Renal cortical epithelial cell (primary cell): ENCODE data around the gene CCDC117. TPM values are rescaled to one million over a fixed set of nuclear protein-coding genes. Genes with fewer than 3 reads are reported as not detected.

Source experiments
- DNase-seq: peaks from one replicate; pipeline ENCODE4 v3.0.0-alpha.2; 2011; ENCODE audit warnings: low read depth
- total RNA-seq: library from RNA; depleted of rRNA; stranded (reverse); fragments of >200 nt; gene quantifications from 2 replicates; pipeline ENCODE4 v1.2.3, GENCODE V29; 2014

Gene CCDC117
- total RNA-seq, 1 donor from 2014 or later = 20.6 TPM

GRCh38 chr22:28769394-28770085 is 3.0 kb upstream of the CCDC117 start:
- no peak for DNase-seq

- no peak for DNase-seq
Observed at GRCh38 chr22:28771195-28771791, 1.2 kb upstream of the CCDC117 start.

- DNase-seq = peak; percentile 80
Observed at GRCh38 chr22:28773461-28773867, 969 bp downstream of the CCDC117 start.

GRCh38 chr22:28774378-28774777 is 1.9 kb downstream of the CCDC117 start:
- DNase-seq = no peak

GRCh38 chr22:28779833-28780232 is 7.3 kb downstream of the CCDC117 start:
- no peak for DNase-seq

GRCh38 chr22:28780296-28780695 is 7.8 kb downstream of the CCDC117 start:
- no peak for DNase-seq

GRCh38 chr22:28783786-28784671 is 11.5 kb downstream of the CCDC117 start:
- DNase-seq = peak; percentile 84

- DNase-seq = no peak
Observed at GRCh38 chr22:28788601-28789000, 16.1 kb downstream of the CCDC117 start.

GRCh38 chr22:28791124-28791523 is 18.6 kb downstream of the CCDC117 start:
- DNase-seq = no peak

GRCh38 chr22:28791841-28792490 is 19.5 kb downstream of the CCDC117 start:
- DNase-seq = no peak

- DNase-seq = no peak
Observed at GRCh38 chr22:28792491-28793383, 20.2 kb downstream of the CCDC117 start.

- DNase-seq = no peak
Observed at GRCh38 chr22:28793976-28794584, 21.6 kb downstream of the CCDC117 start.

GRCh38 chr22:28795071-28795693 is 22.7 kb downstream of the CCDC117 start:
- no peak for DNase-seq

GRCh38 chr22:28795932-28796856 is 23.7 kb downstream of the CCDC117 start:
- no peak for DNase-seq

- DNase-seq = peak; percentile 92
Observed at GRCh38 chr22:28798810-28799605, 26.5 kb downstream of the CCDC117 start.

- DNase-seq = peak; percentile 39
Observed at GRCh38 chr22:28799606-28800307, 27.3 kb downstream of the CCDC117 start.

GRCh38 chr22:28800308-28801041 is 28.0 kb downstream of the CCDC117 start, which contains the start of gene XBP1:
Gene XBP1 (minus strand): TSS chr22:28800569.
- DNase-seq = peak; percentile 79
